Measurements from ENCODE around the gene SYT17. TPM values are rescaled to one million over a fixed set of nuclear protein-coding genes. Genes with fewer than 3 reads are reported as not detected.

Gene SYT17, protein sequence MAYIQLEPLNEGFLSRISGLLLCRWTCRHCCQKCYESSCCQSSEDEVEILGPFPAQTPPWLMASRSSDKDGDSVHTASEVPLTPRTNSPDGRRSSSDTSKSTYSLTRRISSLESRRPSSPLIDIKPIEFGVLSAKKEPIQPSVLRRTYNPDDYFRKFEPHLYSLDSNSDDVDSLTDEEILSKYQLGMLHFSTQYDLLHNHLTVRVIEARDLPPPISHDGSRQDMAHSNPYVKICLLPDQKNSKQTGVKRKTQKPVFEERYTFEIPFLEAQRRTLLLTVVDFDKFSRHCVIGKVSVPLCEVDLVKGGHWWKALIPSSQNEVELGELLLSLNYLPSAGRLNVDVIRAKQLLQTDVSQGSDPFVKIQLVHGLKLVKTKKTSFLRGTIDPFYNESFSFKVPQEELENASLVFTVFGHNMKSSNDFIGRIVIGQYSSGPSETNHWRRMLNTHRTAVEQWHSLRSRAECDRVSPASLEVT
- 10 to 100 TPM in 4 of 5 donors, 1 to 10 TPM in 1; 8.1 to 37.1 (median 18.7) TPM for total RNA-seq
- polyA plus RNA-seq, result 1 to 10 TPM; 2.9 to 4.4 (median 3.4) TPM
- long read RNA-seq, donor 1, partial matches to known transcripts, result 0 of 1 reads
- long read RNA-seq, donor 1, other reads (novel, unspliced or antisense), result 0 of 1 reads
- long read RNA-seq, donor 2, partial matches to known transcripts, result 0 of 1 reads
- long read RNA-seq, donor 2, other reads (novel, unspliced or antisense), result 0 of 1 reads
- long read RNA-seq, donor 3, full-length matches to known transcripts, result 1 of 1 reads
- long read RNA-seq, donor 3, partial matches to known transcripts, result 0 of 1 reads
- long read RNA-seq, donor 3, other reads (novel, unspliced or antisense), result 0 of 1 reads
- long read RNA-seq, donor 4, result 0 reads
- long read RNA-seq, donor 5, partial matches to known transcripts, result 5 of 7 reads
- long read RNA-seq, donor 5, other reads (novel, unspliced or antisense), result 0 of 7 reads
- long read RNA-seq, donor 6, full-length matches to known transcripts, result 4 of 10 reads
- long read RNA-seq, donor 6, partial matches to known transcripts, result 6 of 10 reads
- long read RNA-seq, donor 6, other reads (novel, unspliced or antisense), result 0 of 10 reads
- long read RNA-seq, donor 7, partial matches to known transcripts, result 6 of 9 reads
- long read RNA-seq, donor 7, other reads (novel, unspliced or antisense), result 0 of 9 reads
- long read RNA-seq, donor 8, partial matches to known transcripts, result 5 of 8 reads
- long read RNA-seq, donor 8, other reads (novel, unspliced or antisense), result 0 of 8 reads
- long read RNA-seq, donor 9, partial matches to known transcripts, result 0 of 1 reads
- long read RNA-seq, donor 9, other reads (novel, unspliced or antisense), result 0 of 1 reads
- long read RNA-seq, donor 10, result 0 reads

GRCh38 chr16:19167710-19168370 lies at the start of gene SYT17:
Gene SYT17 (plus strand): TSS chr16:19168240. CDS start chr16:19168647, 407 bp downstream.
- Histone ChIP-seq H3K27me3 (peaks cover 0 to 33% (median 21%) of the 10 kb centered on the region in 3 donors), H3K4me1 (peaks cover 10 to 33% (median 22%) of the 10 kb centered on the region in 4 donors), H3K36me3 (no peaks in the 10 kb centered on the region), H3K9me3 (peaks cover 0 to 6% (median 0%) of the 10 kb centered on the region in 4 donors), H3K27ac (peak within 1 kb of the TSS; percentile 33 to 82 (median 76)), H3K4me3 (peak within 1 kb of the TSS; percentile 56 to 90 (median 76))
- 0 to 1% (median 1%) methylated on average over 19 to 63 of the region's 63 CpGs for WGBS, 5 donors
- TF ChIP-seq, protein P1, sequence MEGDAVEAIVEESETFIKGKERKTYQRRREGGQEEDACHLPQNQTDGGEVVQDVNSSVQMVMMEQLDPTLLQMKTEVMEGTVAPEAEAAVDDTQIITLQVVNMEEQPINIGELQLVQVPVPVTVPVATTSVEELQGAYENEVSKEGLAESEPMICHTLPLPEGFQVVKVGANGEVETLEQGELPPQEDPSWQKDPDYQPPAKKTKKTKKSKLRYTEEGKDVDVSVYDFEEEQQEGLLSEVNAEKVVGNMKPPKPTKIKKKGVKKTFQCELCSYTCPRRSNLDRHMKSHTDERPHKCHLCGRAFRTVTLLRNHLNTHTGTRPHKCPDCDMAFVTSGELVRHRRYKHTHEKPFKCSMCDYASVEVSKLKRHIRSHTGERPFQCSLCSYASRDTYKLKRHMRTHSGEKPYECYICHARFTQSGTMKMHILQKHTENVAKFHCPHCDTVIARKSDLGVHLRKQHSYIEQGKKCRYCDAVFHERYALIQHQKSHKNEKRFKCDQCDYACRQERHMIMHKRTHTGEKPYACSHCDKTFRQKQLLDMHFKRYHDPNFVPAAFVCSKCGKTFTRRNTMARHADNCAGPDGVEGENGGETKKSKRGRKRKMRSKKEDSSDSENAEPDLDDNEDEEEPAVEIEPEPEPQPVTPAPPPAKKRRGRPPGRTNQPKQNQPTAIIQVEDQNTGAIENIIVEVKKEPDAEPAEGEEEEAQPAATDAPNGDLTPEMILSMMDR (IDR thresholded peaks at IDR 0.05), result peak in 4 of 7 experiments; percentile 28 to 86 (median 76)
- TF ChIP-seq POLR2AphosphoS5 (IDR thresholded peaks at IDR 0.05), result peak in 2 of 3 donors; percentile 13 to 39
- TF ChIP-seq EP300 (IDR thresholded peaks at IDR 0.05), result no peak
- intact Hi-C loops (cut with DNase I; ENCODE audit: low total_unique reads), result loop anchor here (5.0 to 10.0 kb wide), 2 partner anchors 81 to 207 kb away; no protein-coding TSS in a partner anchor
- peak; percentile 81 to 95 for DNase-seq

DNA sequence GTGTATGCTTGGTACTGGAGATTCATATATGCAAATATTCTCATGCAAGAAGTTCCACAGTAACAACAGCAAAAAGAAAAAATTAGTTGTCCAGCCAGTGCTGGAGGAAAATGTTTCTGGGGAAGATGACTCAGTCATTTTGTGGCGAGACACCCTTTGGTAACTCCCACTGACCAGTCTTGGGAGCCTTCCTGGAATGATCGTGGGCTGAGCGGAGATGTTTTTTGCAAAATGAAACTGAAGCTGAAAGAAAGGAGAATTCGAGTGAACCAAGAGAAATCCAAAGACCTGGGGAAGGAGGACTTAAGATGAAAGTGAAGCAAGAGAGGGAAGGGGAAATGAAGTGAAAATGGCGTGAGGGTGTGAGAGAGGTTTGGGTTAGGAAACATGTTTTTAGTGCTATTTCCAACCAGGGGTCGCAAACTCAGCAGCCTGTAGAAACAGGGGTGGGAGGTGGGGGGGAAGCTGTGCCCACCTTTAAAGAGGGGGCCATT lies 49.1 kb upstream of the SYT17 start:
- WGBS, 5 donors, result 35 to 56% (median 52%) methylated on average over 6 of the region's 6 CpGs
- intact Hi-C loops (cut with DNase I; ENCODE audit: low total_unique reads), result no loop called here
- peaks cover 43 to 93% (median 62%) of the 10 kb centered on the region in 4 donors for H3K4me1 ChIP-seq

GRCh38 chr16:19119564-19119963 lies 48.5 kb upstream of the SYT17 start:
- no peak for DNase-seq
- peaks cover 43 to 95% (median 60%) of the 10 kb centered on the region in 4 donors for H3K4me1 ChIP-seq
- H3K27ac ChIP-seq, result peak overlapping the region; percentile 67 to 98 (median 83)
- peaks cover 8 to 25% (median 18%) of the 10 kb centered on the region in 4 donors for H3K36me3 ChIP-seq
- H3K27me3 ChIP-seq, result no peaks in the 10 kb centered on the region
- TF ChIP-seq, protein P1 (IDR thresholded peaks at IDR 0.05), result no peak
- TF ChIP-seq POLR2A (IDR thresholded peaks at IDR 0.05), result no peak
- no peak for TF ChIP-seq POLR2AphosphoS5 (IDR thresholded peaks at IDR 0.05)
- TF ChIP-seq EP300 (IDR thresholded peaks at IDR 0.05), result no peak
- peak overlapping the region in 3 of 4 donors; percentile 17 to 23 (median 21) for H3K4me3 ChIP-seq
- intact Hi-C loops (cut with DNase I; ENCODE audit: low total_unique reads), result no loop called here
- WGBS, 5 donors, result 54 to 59% (median 57%) methylated on average over 5 of the region's 5 CpGs
- H3K9me3 ChIP-seq, result no peaks in the 10 kb centered on the region

More for the DNA sequence above, 49.1 kb upstream of the SYT17 start:
- H3K9me3 ChIP-seq, result no peaks in the 10 kb centered on the region
- peaks cover 8 to 25% (median 18%) of the 10 kb centered on the region in 4 donors for H3K36me3 ChIP-seq
- peak in 1 of 2 donors; percentile 56 for DNase-seq
- peak overlapping the region; percentile 17 to 23 (median 19) for H3K4me3 ChIP-seq
- no peaks in the 10 kb centered on the region for H3K27me3 ChIP-seq
- H3K27ac ChIP-seq, result peak overlapping the region; percentile 67 to 98 (median 83)
- no peak for TF ChIP-seq EP300 (IDR thresholded peaks at IDR 0.05)
- peak in 2 of 3 donors; percentile 33 to 70 for TF ChIP-seq POLR2AphosphoS5 (IDR thresholded peaks at IDR 0.05)
- no peak for TF ChIP-seq POLR2A (IDR thresholded peaks at IDR 0.05)
- TF ChIP-seq, protein P1 (IDR thresholded peaks at IDR 0.05), result no peak
